HG03139 (cell line): ENCODE measurements around the gene ZFAND5.

Source experiments
- ATAC-seq: cut with Tn5 transposase; IDR thresholded peaks from one replicate; pipeline ENCODE4 v1.9.1; 2021; ENCODE audit not compliant: unreplicated experiment

ZFAND5 gene

GRCh38 chr9:72364679-72365524 is at the start of gene ZFAND5:
ZFAND5 (minus strand) TSS chr9:72365208; CDS start chr9:72360778, 4,430 bp downstream.
- ATAC-seq: peak; percentile 75

- ATAC-seq: no peak
These were observed 47.6 kb upstream of the ZFAND5 start for GRCh38 chr9:72412483-72413040.

- ATAC-seq: no peak
These were observed 45.2 kb upstream of the ZFAND5 start for GRCh38 chr9:72410214-72410613.

GRCh38 chr9:72407114-72407513 is 42.1 kb upstream of the ZFAND5 start:
- ATAC-seq: no peak

GRCh38 chr9:72402744-72403143 is 37.7 kb upstream of the ZFAND5 start:
- no peak for ATAC-seq

GRCh38 chr9:72401396-72401795 is 36.4 kb upstream of the ZFAND5 start:
- ATAC-seq: no peak

- ATAC-seq: no peak
These were observed 35.9 kb upstream of the ZFAND5 start for GRCh38 chr9:72400866-72401265.

- ATAC-seq: no peak
These were observed 34.4 kb upstream of the ZFAND5 start for GRCh38 chr9:72399391-72399790.

GRCh38 chr9:72396247-72397091 is 31.5 kb upstream of the ZFAND5 start:
- no peak for ATAC-seq

GRCh38 chr9:72394066-72394465 is 29.1 kb upstream of the ZFAND5 start:
- ATAC-seq: no peak

- ATAC-seq: no peak
These were observed 25.9 kb upstream of the ZFAND5 start for GRCh38 chr9:72390907-72391306.

- no peak for ATAC-seq
These were observed 21.2 kb upstream of the ZFAND5 start for GRCh38 chr9:72386186-72386585.

GRCh38 chr9:72384710-72385485 is 19.9 kb upstream of the ZFAND5 start:
- no peak for ATAC-seq

GRCh38 chr9:72383978-72384709 is 19.1 kb upstream of the ZFAND5 start:
- no peak for ATAC-seq

- ATAC-seq: no peak
These were observed 17.4 kb upstream of the ZFAND5 start for GRCh38 chr9:72382405-72382804.

GRCh38 chr9:72377041-72377440 is 12.0 kb upstream of the ZFAND5 start:
- ATAC-seq: no peak

GRCh38 chr9:72371151-72371550 is 6.1 kb upstream of the ZFAND5 start:
- no peak for ATAC-seq

- ATAC-seq: peak; percentile 30
These were observed 683 bp upstream of the ZFAND5 start for GRCh38 chr9:72365525-72366256.

GRCh38 chr9:72363908-72364678 is 915 bp downstream of the ZFAND5 start:
- ATAC-seq: peak; percentile 35
